Measurements from ENCODE around the gene CACNA2D1.
A peak's percentile ranks its signal among the peaks of the same experiment; 100 is the strongest.
"Not testable (repeated sequence)": the region's sequence is repeated elsewhere in the genome, so short reads cannot be mapped to it uniquely, and the experiment has no call there.

The CACNA2D1 gene

DNA sequence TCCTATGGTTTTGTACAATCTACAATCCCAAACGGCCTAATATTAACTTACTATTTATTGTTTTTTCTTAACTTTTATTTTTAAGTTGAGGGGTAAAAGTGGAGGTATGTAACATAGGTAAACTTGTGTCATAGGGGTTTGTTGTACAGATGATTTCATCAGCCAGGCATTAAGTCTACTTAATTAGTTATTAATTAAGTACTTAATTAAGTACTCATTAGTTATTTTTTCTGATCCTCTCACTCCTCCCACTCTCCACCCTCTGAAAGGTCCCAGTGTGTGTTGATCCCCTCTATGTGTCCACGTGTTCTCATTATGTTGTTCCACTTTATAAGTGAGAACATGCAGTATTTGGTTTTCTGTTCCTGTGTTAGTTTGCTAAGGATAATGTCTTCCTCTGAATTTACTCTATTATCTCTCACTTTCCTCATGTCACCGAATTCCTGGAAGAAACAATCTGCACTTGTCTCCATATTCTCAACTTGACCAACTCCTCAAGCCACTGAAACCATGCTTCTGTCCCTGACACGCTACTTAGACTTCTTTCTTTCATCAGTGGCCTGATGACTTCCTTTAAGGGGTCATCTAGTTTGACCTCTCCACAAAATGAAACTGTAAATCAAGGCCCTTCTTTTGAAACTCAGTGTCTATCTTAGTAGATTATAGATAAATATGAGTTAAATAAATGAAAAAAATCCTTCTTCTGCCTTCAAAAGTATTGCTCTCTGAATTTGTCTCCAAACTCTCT lies 9.1 kb downstream of the CACNA2D1 start:
- no peak for DNase-seq (ENCODE audit: low read depth, low spot score)

DNA sequence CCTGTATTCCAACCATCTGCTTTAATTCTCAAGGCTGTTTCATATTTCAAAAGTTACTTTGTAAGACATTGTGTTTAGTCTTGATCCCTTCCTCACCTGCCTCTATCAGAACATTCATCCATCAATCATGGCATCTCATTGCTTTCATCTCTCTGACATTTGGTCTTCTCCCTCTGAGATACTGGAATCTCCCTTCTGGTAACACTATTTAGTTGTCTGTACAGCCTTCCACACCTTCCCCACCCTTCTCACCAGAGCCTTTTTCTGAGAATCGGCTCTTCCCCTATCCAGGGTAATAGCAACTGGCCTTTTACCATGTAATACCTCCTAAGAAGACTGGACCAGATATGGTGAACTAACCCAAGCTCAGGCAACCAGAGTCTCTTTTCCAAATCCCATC lies 10.1 kb downstream of the CACNA2D1 start:
- no peak for DNase-seq (ENCODE audit: low read depth, low spot score)

DNA sequence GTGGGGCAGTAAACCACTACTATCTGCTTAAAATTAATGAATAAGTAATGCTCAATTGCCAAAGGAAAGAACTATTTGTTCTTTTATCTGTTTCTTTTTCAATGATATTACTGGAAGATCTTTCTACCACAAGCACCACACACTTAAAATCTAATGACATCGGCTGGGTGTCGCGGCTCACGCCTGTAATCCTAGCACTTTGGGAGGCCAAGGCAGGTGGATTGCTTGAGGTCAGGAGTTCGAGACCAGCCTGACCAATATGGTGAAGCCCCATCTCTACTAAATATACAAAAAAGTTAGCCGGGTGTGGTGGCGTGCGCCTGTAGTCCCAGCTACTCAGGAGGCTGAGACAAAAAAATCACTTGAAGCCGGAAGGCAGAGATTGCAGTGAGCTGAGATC lies 10.8 kb downstream of the CACNA2D1 start:
- not testable (repeated sequence) for DNase-seq (ENCODE audit: low read depth, low spot score)

DNA sequence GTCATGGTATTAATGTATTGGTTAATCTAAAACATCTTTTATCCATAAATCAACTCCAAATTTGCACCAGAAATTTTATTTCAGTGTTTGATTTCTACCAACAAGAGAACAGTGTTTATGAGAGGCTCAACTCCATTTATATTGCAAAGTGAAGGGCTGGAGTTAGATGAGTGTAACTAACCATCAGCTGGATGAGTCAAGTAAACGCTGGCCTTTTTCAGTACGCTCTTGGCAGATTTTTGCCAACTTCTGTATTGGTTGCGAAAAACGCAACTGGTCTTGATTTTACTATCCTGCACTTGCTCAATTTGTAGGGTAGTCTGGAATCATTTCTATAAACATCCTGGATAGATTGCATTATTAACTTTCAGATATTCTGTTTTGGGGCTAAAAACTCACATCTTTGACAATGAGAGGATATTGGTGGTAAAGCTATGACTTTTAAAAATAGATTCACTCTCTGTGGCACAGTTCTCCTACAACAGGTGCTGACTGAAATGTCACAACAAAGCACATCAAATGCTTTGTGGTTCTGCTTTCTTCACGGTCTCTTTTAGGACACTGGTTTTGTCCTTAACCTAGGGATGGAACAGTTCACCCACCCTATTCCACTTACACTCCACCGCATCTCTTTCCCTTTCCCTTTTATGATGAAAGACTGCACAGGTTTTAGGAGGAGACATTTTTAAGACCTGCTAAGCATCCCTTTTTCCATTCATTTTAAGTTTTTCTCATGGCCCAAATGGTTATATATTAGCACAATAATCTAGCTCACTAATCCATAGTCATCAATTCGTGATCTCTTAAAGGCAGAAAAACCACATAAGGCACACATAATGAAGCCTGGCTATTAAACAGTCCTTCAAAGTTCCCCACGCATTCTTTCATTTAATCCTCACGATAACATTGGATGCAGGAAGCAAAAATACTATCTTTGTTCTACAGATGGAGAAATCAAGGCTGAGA lies 12.8 kb downstream of the CACNA2D1 start:
- no peak for DNase-seq (ENCODE audit: low read depth, low spot score)

DNA sequence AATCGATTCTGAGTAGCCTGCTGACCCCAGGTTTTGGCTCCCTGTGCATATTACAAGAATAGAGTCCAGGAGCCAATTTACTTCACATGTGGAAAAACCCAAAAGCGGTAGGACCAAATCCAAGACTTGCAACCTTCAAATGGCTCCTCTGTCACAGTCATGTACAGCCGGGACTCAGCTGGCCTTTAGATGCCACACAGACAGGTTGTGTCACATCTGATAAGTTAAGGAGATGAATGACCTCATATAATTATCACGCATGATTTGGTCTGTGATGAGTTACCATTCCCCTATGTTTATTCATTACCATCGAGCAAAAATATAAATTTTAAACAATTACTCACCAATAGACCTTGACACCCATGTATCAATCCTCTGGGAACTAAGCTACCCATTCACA lies 14.2 kb downstream of the CACNA2D1 start:
- no peak for DNase-seq (ENCODE audit: low read depth, low spot score)

DNA sequence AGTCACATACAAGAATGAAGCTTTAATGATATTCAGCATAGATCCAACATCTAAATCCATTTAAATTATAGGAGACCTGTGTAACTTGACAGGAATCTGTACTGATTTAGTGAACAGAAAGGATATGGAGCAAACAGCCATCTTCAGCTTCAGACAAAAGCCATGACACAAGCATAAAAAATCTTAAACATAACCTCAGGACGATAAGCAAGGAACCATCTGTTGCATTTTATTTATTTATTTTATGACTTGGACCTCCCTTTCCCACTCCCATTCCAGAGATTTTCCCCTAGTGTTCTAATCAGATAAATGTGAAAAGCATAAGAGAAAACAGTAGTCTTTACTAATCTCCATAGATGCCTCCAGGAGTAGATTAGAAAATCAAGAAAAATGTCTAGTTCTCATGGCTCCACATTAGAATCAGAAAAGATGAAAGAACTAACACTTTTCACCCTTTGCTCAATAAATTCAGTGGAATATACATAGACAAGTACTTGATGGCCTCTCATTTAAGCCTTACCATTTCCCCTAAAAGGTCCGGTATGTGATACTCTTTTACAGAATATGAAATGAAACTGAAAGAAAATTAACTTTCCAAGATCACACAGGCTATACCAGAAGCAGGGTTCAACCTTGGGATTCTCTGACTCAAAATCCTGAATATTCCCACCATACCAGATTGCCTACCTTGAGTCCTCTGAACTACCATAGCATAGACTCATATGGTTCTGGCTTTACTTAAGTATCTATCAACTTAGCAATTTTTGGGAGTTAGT lies 15.2 kb downstream of the CACNA2D1 start:
- DNase-seq (ENCODE audit: low read depth, low spot score), result peak; percentile 39

DNA sequence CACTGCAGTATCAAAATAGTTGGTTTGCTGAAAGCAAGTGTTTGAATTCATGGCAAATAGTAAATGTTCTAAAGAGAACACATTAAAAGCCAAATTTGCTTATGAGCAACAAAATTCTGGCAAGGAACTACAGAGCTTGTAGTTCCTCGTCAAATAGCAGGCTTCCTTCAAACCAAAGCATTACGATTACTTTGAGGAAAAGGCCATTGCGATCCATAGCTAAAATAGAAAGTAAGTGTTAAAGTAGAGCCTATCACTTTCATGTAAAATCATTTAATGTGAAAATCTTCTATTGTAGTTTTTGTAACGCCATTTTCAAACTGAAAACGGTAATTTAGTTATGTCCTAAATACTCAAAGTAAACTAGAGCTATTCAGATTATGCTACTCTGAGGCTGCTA lies 20.1 kb downstream of the CACNA2D1 start:
- DNase-seq (ENCODE audit: low read depth, low spot score), result no peak

DNA sequence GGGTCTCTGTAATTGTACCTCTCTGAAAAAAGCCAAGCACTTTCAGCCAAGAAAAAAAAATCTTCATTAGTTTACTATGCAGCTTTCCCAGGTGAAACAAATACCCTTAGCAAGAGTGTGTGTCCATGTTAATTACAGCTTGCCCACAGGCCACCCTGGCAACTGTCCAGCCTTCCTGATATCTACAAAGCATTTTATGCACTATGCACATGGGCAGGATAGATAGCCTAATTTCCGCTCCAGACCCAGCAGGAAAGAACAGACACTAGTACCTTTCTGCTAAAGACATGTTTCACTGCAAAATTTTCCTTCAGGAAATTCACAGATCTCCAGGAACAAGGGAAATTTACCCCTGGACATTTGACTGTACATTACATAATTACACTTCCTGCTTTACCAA lies 24.4 kb downstream of the CACNA2D1 start:
- no peak for DNase-seq (ENCODE audit: low read depth, low spot score)

DNA sequence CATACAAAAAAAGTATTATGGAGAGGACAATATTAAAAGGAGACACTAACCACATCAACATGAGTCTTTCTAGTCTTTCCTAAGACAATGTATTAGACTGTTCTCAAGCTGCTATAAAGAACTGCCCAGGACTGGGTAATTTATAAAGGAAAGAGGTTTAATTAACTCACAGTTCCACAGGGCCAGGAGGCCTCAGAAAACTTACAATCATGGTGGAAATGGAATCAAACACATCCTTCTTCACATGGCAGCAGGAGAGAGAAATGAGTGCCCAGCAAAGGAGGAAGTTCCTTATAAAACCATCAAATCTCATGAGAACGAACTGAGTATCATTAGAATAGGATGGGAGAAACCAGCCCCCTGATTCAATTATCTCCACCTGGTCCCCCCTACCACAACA lies 25.7 kb downstream of the CACNA2D1 start:
- DNase-seq (ENCODE audit: low read depth, low spot score), result no peak

DNA sequence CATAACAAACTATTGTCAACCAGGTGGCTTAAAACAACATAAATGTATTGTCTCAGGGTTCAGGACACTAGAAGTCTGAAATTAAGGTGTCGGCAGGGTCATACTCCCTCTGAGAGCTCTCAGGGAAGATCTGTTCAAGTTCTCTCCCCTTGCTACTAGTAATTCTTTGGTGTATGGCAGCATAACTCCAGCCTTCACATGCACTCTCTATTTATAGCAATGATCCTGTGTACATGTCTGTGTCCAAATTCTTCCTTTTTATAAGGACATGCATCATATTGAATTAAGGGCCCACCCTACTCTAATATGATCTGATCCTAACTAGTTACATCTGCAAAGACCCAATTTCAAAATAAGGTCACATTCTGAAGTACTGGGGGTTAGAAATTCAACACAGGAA lies 27.2 kb downstream of the CACNA2D1 start:
- no peak for DNase-seq (ENCODE audit: low read depth, low spot score)

DNA sequence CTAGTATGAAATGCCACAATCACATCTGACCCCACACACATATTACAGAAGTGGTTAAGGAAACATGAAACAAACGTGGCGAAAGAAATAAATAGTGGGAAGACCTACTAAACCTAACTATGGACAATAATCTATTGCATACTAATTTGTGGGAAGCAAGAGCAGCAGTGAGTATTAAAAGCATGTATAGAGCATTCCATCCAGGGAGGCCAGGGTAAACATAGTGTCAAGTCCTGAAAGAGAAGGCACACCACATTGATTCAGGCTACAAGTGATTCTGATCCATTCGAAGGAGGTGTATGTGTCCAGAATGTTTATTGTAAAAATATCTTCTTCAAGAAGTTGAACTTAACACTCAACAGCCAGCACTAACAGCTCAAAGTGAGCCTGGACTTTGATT lies 29.2 kb downstream of the CACNA2D1 start:
- peak; percentile 28 for DNase-seq (ENCODE audit: low read depth, low spot score)

DNA sequence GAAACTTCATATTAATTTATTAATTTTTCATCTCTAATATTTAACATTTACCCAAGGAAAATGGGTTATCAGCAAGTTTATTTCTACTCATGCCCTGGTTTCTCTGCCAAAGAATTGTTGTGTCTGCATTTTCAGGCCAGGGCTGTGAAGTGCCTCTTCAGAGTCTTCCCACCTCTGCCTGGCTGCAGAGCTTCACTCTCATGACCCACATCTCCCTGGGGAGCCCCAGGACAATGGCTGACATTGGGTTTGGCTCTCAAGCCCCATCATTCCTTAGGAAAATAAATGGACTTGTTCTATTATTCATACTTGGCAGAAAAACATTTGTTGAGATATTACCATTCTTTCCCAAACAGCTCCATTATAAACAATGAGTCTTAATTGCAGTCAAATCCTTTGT lies 30.3 kb downstream of the CACNA2D1 start:
- DNase-seq (ENCODE audit: low read depth, low spot score), result no peak

DNA sequence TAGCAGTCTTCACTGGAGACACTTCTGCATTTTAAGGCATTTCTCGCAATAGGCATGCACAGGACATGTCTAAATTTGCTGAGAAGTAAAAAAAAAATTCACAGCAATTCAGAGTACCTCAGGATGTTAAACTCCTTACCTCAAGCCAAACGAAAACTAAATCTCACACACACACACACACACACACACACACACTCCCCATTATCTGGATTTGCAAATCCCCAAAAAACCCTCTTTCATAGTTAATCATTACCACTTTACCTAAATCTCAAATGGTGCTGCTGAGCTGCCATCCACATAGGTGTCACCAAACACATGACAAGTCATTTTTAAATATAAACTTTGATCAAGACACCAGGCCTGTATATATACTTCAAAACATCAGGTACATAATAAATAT lies 31.8 kb downstream of the CACNA2D1 start:
- no peak for DNase-seq (ENCODE audit: low read depth, low spot score)

DNA sequence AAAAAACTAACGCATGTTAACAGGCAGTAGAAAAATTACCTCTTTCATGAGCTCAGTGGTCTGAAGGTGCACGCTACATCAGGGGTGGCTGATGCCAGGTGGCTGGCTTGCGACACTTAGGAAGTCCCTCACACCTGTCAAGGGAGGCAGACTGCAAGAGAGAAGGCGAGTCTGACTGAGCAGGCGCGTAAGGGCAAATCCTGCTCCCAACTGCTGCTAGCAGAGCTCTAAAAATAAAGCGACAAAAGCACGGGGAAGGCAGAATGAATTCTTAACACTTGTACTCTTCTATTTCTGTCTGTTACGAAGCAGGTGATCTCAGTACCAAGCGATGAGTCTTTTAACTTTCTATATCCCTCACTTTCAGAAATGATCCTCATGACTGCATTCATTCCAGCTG lies 33.1 kb downstream of the CACNA2D1 start:
- no peak for DNase-seq (ENCODE audit: low read depth, low spot score)

DNA sequence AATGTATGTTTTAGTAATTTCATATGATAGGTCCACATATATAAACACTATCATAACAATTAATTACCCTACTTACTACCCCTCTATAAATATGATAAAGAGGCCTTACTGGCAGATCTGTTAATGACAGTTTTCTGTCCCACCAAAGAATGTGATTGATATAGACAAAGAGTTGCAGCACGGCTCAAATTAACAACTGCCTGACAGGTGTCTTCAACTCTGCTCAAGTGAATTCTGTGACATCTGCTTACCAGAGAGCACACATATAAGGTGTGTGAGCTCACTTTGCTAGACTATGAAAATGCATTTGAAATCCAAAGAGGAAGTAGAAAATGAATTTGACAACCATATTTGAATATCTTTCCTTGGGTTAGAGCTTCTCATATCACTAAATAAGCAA lies 36.6 kb downstream of the CACNA2D1 start:
- DNase-seq (ENCODE audit: low read depth, low spot score), result no peak

DNA sequence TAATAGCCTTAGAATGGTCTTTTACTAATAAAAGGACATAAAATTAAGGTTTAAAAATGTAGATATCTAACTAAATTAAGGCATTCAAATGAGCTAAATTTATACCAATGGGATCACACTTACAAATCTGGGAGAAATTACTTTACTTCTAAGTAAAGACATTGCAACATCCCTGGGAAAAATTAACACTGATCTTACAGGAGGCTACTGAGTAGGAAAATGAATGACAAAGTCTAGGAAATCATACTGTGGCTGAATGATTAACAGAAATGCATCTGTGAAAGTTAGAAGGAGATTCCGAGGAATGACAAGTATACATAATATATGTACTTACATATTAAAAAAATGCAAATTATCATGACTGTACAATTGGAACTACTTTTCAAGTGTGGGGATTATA lies 38.3 kb downstream of the CACNA2D1 start:
- no peak for DNase-seq (ENCODE audit: low read depth, low spot score)

DNA sequence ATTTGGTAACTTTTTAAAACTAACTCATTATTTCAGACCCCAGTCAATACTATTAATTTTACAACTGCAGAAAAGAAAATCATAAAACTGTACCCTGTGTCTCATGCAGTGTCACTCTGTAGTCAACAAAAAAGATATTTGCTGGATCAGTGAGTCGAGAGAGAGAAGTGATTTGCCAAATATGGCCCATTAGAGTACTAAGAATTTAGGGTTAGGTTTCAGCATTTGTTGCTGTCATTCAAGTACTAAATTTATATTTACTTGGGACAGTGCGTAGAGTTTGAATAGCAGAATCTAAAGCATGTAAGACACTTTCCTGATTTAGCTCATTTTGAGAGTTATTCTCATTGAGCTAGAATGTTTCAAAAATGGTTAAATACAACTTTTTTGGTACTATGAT lies 38.9 kb downstream of the CACNA2D1 start:
- no peak for DNase-seq (ENCODE audit: low read depth, low spot score)

DNA sequence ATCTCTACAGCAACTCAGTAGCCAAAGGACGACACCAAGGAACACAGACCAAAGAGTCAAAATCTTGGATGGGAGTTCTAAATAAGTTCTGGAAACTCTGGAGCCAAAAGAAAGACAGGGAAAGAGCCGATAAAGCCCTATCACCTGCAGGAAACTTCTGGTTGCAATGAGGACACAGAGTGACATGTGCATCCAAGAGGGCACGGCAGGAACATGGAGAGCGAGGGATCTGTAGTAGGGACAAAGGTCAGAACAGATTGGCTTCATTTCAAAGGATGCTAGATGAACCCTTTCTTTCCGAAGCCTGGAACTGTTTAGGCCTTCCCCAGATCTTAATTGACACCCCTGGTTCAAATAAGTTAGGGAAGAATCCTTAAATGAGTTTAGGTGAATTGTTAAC lies 39.5 kb downstream of the CACNA2D1 start:
- DNase-seq (ENCODE audit: low read depth, low spot score), result no peak

DNA sequence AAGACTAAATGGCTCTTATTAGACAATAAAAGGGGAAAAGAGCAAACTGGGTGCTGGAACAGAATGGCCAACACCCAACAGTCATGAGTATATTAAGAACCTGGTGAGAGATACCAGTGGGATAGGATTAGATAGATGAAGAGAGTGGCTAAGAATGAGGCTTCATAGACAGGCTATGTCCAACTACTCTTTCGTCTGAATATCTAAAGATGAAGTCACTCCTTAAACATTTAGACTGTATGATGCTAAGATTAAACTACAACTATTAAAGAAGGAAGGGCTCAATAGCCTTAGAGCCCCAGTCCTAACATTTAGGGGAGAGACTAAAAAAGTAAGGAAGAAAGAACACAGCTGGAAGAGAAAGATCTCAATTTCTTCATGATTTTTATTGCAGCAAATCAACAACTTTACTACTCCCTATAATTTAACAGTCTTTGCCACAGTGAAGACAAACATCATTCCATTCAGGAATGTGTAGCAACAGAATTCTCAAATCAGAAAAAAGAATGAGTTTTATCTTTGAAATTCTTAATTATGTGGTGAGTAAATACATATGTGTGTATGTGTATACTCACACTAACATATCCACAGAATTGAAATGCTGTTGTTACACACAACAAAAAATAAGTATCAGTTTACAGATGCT lies 45.6 kb downstream of the CACNA2D1 start:
- no peak for DNase-seq (ENCODE audit: low read depth, low spot score)

DNA sequence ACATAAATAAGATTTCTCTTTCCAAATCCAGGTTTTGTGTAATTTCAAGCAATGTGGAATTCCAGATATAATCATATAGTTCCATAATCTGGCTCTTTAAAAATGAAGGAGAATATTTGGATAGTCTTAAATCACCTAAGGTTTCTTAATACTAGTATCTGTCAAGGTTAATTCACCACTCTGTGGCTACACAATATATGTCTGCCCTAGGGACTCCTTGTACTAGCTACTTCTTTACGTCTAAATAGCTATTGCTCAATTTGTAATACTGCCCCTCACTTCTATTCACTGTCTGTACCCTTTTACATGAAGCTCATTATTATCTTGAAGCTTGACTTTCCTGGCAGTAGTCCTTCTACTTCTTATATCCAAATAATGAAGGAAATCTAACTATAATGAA lies 47.2 kb downstream of the CACNA2D1 start:
- no peak for DNase-seq (ENCODE audit: low read depth, low spot score)

DNA sequence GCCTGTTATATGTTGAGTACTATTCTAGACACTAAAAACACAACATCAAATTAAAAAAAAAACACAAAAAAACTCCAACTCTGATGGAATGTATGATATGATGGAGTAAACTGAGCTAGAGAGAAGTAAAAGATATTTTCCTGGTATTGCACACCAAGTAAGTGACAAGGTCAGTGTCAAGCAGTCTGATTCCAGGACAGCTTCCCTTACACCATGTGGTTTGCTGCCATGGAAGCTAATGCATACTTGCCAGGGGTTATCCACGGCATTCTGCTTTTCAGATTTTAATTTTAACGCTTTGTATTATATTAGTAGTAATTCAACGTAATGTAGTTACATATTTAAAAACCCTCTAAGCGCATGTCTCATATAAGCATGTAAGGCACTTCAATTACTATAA lies 48.4 kb downstream of the CACNA2D1 start:
- DNase-seq (ENCODE audit: low read depth, low spot score), result no peak

DNA sequence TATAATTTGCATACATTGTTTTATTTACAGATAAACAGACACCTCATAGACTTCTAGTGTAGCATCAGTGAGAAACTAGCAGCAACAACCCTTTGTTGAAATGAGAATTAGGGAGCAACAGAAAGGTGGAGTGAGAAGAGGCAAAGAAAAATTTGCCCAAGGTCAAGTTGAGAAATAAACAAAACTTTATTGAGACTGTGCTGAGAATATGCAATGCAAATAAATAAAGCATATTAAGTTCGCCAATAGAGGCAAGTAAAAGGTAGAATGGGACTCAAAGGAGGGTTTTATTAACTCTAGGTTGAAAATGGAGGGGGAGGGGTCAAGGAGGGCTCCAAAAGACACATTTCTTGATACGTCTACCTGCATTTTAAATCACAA lies 49.7 kb downstream of the CACNA2D1 start:
- DNase-seq (ENCODE audit: low read depth, low spot score), result no peak

Measured in astrocyte of the hippocampus (primary cell).